ENCODE results near the gene COX20. TPM values are rescaled to one million over a fixed set of nuclear protein-coding genes. Genes with fewer than 3 reads are reported as not detected.

The COX20 gene
- total and polyA plus RNA-seq, 2 of the 13 experiments (the other 11 are each of a cell fraction or from before 2014, with no cell fraction given): 34.4 to 95.8 TPM

DNA sequence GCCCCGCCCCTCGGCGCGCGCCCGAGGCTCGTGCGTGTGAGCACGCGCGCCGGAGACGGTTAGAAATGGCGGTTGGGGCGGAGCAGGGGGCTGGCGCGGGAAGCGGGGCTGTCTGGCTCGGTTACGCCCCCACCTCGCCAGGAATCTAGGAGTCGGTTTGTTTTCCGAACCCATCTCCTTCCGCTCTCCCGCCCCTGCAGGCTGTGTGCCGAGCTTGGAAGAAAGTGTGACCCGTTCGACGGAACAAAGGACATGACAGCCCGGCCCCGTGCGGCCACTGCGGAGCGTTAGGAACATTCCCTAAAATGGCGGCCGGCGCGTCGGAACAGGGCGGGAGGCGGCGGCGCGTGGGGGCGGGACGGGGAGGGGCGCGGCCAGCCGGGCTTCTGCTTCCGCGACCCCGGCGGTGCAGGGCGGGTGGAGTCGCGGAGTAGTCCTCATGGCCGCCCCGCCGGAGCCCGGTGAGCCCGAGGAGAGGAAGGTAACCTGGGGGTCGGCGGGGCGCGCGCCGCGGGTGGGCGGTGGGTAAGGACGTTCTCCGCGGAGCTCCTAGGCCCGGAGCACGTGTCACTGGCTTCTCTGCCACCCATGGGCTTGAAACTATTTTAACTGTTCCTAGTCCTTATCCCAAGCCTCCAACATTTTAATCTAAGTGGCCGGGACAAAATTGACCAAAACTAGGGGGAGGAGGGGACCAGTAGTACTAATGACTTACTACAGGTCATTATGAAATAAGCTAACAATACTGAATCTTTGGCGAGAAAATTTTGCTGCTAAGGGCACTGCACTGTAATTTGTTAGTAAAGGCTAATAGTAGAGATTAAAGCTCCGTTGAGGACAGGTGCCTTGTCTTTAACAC lies at the start of gene COX20 (continued):
- TF ChIP-seq ARNT (IDR thresholded peaks at IDR 0.05) (no peak), AKAP8 (CRISPR knock-in tag; IDR thresholded peaks at IDR 0.05) (no peak), TARDBP (CRISPR knock-in tag; IDR thresholded peaks at IDR 0.05) (no peak), ZNF766 (CRISPR knock-in tag; IDR thresholded peaks at IDR 0.05; ENCODE audit: borderline replicate concordance) (no peak), ZNF383 (CRISPR knock-in tag; IDR thresholded peaks at IDR 0.05; ENCODE audit: borderline replicate concordance) (no peak), ZNF746 (CRISPR knock-in tag; IDR thresholded peaks at IDR 0.05) (peak; percentile 75), PCBP1 (IDR thresholded peaks at IDR 0.05; ENCODE audit: borderline replicate concordance, low read depth, low read length) (no peak; the same call in 1 of the 2 replicates), ZNF737 (CRISPR knock-in tag; IDR thresholded peaks at IDR 0.05; ENCODE audit: borderline replicate concordance) (no peak), NFRKB (IDR thresholded peaks at IDR 0.05) (peak; percentile 71), ZNF282 (IDR thresholded peaks at IDR 0.05; ENCODE audit: partially characterized antibody) (no peak), DNMT1 (CRISPR knock-in tag; IDR thresholded peaks at IDR 0.05) (no peak), SP1 (IDR thresholded peaks at IDR 0.05) (no peak), SP1 (CRISPR knock-in tag; IDR thresholded peaks at IDR 0.05) (peak; percentile 65), JUNB (CRISPR knock-in tag; IDR thresholded peaks at IDR 0.05; ENCODE audit: borderline replicate concordance) (peak; percentile 34; the same call in 1 of the 2 replicates), ZNF496 (CRISPR knock-in tag; IDR thresholded peaks at IDR 0.05; ENCODE audit: insufficient replicate concordance) (no peak), ZNF563 (CRISPR knock-in tag; IDR thresholded peaks at IDR 0.05) (peak; percentile 48; the same call in 1 of the 2 replicates), HNF4A (CRISPR knock-in tag; IDR thresholded peaks at IDR 0.05) (no peak), NFE2L2 (IDR thresholded peaks at IDR 0.05; ENCODE audit: low read length) (no peak)
- TF ChIP-seq, protein P1, sequence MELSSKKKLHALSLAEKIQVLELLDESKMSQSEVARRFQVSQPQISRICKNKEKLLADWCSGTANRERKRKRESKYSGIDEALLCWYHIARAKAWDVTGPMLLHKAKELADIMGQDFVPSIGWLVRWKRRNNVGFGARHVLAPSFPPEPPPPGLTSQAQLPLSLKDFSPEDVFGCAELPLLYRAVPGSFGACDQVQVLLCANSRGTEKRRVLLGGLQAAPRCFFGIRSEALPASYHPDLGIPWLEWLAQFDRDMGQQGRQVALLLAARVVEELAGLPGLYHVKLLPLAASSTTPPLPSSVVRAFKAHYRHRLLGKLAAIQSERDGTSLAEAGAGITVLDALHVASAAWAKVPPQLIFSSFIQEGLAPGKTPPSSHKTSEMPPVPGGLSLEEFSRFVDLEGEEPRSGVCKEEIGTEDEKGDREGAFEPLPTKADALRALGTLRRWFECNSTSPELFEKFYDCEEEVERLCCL (CRISPR knock-in tag; IDR thresholded peaks at IDR 0.05; ENCODE audit: borderline replicate concordance): no peak
- TF ChIP-seq, protein P2, sequence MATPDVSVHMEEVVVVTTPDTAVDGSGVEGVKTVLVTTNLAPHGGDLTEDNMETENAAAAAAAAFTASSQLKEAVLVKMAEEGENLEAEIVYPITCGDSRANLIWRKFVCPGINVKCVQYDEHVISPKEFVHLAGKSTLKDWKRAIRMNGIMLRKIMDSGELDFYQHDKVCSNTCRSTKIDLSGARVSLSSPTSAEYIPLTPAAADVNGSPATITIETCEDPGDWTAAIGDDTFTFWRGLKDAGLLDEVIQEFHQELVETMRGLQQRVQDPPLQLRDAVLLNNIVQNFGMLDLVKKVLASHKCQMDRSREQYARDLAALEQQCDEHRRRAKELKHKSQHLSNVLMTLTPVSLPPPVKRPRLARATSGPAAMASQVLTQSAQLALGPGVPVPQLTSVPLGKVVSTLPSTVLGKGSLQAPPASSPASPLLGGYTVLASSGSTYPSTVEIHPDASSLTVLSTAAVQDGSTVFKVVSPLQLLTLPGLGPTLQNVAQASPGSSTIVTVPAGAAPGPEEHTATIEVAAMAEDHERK (CRISPR knock-in tag; IDR thresholded peaks at IDR 0.05; ENCODE audit: low read depth): no peak
- TF ChIP-seq, protein P3, sequence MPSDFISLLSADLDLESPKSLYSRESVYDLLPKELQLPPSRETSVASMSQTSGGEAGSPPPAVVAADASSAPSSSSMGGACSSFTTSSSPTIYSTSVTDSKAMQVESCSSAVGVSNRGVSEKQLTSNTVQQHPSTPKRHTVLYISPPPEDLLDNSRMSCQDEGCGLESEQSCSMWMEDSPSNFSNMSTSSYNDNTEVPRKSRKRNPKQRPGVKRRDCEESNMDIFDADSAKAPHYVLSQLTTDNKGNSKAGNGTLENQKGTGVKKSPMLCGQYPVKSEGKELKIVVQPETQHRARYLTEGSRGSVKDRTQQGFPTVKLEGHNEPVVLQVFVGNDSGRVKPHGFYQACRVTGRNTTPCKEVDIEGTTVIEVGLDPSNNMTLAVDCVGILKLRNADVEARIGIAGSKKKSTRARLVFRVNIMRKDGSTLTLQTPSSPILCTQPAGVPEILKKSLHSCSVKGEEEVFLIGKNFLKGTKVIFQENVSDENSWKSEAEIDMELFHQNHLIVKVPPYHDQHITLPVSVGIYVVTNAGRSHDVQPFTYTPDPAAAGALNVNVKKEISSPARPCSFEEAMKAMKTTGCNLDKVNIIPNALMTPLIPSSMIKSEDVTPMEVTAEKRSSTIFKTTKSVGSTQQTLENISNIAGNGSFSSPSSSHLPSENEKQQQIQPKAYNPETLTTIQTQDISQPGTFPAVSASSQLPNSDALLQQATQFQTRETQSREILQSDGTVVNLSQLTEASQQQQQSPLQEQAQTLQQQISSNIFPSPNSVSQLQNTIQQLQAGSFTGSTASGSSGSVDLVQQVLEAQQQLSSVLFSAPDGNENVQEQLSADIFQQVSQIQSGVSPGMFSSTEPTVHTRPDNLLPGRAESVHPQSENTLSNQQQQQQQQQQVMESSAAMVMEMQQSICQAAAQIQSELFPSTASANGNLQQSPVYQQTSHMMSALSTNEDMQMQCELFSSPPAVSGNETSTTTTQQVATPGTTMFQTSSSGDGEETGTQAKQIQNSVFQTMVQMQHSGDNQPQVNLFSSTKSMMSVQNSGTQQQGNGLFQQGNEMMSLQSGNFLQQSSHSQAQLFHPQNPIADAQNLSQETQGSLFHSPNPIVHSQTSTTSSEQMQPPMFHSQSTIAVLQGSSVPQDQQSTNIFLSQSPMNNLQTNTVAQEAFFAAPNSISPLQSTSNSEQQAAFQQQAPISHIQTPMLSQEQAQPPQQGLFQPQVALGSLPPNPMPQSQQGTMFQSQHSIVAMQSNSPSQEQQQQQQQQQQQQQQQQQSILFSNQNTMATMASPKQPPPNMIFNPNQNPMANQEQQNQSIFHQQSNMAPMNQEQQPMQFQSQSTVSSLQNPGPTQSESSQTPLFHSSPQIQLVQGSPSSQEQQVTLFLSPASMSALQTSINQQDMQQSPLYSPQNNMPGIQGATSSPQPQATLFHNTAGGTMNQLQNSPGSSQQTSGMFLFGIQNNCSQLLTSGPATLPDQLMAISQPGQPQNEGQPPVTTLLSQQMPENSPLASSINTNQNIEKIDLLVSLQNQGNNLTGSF (CRISPR knock-in tag; IDR thresholded peaks at IDR 0.05): no peak
- TF ChIP-seq, protein P4, sequence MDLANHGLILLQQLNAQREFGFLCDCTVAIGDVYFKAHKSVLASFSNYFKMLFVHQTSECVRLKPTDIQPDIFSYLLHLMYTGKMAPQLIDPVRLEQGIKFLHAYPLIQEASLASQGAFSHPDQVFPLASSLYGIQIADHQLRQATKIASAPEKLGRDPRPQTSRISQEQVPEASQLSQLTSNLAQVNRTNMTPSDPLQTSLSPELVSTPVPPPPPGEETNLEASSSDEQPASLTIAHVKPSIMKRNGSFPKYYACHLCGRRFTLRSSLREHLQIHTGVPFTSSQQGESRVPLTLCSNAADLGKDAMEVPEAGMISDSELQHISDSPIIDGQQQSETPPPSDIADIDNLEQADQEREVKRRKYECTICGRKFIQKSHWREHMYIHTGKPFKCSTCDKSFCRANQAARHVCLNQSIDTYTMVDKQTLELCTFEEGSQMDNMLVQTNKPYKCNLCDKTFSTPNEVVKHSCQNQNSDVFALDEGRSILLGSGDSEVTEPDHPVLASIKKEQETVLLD (CRISPR knock-in tag; IDR thresholded peaks at IDR 0.05; ENCODE audit: low read depth): peak; percentile 93

Measured in HepG2 (cell line).